COLO668 (cell line): ENCODE data around the gene NUP62.
A peak's percentile ranks its signal among the peaks of the same experiment; 100 is the strongest.
"Not testable (repeated sequence)": the region's sequence is repeated elsewhere in the genome, so short reads cannot be mapped to it uniquely, and the experiment has no call there.

Source experiments
- DNase-seq: peaks from one replicate; lab custom pipeline; 2025; ENCODE audit not compliant: unreplicated experiment; lab: John Stamatoyannopoulos, UW

NUP62 gene

GRCh38 chr19:49951806-49952478 lies 22.6 kb upstream of the NUP62 start:
- no peak for DNase-seq

DNA sequence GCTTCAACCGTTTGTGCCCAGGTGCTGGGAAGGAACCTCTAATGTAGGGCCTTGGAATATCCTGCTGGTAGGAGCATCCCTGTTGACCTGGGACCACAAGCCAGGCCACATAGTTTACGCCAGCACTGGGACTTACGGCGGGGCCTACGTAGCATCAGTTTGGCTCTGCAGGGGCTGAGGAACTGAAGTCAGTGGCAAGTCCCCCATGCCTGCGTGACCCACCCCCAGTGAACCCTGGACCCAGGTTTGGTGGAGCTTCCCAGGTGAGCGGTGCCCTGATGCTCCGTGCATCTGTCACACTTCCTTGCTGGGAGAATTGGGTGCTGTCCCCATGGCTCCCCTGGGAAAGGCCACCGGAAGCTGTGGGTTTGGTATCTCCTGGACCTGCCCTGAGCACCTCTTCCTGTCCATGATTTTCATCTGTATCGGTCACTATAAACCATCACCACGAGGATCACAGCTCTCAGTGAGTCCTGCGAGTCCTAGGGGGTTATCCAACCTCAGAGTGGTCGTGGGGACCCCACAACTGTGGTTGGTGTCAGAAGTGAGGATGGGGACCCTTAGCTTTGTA lies 21.7 kb upstream of the NUP62 start:
- no peak for DNase-seq

GRCh38 chr19:49950590-49950948 lies 21.3 kb upstream of the NUP62 start:
- DNase-seq, result no peak

- no peak for DNase-seq
These were observed 20.7 kb upstream of the NUP62 start for GRCh38 chr19:49949742-49950589.

DNA sequence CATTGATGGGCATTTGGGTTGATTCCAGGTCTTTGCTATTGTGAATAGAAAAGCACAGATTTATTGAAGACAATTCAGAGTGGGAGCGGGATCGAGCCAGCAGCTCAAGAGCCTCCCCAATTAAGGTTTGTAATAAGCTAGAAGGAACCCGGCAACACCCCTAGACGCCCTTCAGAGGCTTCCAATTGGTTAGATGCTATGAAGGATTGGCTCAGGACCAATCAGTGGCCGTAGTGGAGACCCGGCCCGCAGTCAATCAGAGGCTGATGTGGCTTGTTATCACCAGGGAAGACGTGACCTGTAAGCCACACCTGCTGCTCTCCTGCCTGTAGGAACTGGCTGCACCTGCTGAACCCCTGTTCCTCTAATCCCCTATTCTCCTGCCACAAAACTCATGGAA lies 17.1 kb upstream of the NUP62 start:
- DNase-seq, result no peak

GRCh38 chr19:49944567-49944966 lies 15.3 kb upstream of the NUP62 start:
- DNase-seq, result not testable (repeated sequence)

DNA sequence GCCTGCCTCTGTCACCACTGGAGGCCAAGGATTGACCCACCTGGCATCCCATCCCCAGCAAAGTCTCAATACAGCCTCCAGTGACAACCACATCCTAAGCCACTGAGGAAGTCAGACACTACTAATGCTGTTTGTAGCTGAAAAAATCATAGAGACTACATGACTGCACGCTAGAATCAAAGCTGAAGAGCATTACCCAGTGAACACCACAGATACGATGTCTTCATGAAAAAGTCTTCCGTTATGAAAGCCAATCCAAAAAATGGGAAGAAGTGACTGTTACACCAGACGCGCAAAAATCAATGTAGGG lies 11.1 kb upstream of the NUP62 start:
- no peak for DNase-seq

DNA sequence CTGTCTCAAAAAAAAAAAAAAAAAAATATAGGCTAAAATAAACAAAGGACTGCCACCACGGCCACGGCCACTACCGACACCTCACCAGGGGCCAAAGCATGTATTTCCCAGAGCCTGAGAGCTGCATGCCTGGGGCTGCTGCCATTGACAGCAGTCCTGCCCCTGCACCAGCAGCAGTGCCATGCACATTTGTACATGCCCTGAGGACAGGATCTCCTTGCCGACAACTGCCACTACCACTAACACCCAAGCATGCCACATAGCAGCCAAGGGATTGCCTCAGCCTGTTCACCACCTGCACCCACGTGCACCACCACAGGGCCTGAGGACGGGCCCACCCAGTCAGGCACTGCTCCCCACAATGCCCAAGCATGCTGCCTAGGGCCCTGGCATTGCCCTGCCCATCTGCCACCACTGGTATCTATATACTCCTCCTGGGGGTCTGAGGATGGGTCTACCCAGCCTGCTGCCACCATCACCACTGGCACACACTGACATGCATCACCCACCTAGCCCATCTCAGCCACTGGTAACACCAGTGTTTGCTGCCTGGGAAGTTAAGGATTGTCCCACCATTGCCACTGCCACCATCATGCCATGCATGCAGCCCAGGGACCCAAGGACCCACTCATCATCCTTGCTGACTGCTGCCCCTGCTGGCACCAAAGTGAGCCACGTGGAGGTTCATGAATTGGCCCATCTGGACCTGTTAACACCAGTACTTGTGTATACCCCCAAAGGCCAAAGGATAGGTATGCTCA lies 10.6 kb upstream of the NUP62 start:
- DNase-seq, result no peak

- no peak for DNase-seq
These were observed 9.4 kb upstream of the NUP62 start for GRCh38 chr19:49938662-49939061.

- DNase-seq, result peak; percentile 73
These were observed 8.6 kb upstream of the NUP62 start for GRCh38 chr19:49937750-49938381.

DNA sequence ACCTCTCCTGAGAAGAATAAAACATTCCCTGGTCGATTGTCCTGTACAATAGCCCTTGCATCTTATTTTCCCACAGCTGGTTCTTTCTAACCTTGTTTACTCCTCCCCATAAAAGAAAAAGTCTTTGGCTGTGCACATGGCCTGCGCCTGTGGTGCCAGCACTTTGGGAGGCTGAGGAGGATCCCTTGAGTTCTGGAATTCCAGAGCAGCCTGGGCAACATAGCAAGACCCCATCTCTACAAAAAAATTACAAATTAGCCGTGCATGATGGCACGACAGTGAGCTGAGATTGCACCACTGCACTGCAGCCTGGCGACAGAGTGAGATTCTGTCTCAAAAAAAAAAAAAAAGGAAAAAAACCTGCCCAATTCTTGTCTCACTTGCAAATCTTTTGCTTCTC lies 7.2 kb upstream of the NUP62 start:
- DNase-seq, result no peak

DNA sequence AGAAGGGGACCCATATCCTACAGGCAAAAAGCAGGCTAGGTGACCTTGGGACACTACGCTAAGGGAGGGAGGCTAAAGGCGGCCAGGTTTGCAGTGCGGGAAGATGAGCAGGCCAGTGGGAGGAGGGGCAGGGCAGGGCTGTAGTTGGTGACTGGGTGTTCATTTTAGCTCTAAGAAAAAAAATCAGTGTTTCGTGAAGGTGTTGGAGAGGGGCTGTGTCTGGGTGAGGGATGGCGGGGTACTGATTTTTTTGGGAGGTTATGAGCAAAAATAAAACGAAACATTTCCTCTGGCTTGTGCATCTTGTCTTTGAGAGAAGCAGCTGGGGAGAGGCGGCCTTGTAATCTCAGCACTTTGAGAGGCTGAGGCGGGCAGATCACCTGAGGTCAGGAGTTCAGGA lies 4.3 kb upstream of the NUP62 start:
- DNase-seq, result no peak

- no peak for DNase-seq
These were observed 3.4 kb upstream of the NUP62 start for GRCh38 chr19:49932731-49933131.

GRCh38 chr19:49932041-49932451 lies 2.7 kb upstream of the NUP62 start:
- no peak for DNase-seq

GRCh38 chr19:49931293-49932040 lies 2.2 kb upstream of the NUP62 start:
- DNase-seq, result no peak

- no peak for DNase-seq
These were observed 1.2 kb upstream of the NUP62 start for GRCh38 chr19:49930483-49931011.

- DNase-seq, result peak; percentile 91
These were observed 543 bp upstream of the NUP62 start for GRCh38 chr19:49929611-49930482.

DNA sequence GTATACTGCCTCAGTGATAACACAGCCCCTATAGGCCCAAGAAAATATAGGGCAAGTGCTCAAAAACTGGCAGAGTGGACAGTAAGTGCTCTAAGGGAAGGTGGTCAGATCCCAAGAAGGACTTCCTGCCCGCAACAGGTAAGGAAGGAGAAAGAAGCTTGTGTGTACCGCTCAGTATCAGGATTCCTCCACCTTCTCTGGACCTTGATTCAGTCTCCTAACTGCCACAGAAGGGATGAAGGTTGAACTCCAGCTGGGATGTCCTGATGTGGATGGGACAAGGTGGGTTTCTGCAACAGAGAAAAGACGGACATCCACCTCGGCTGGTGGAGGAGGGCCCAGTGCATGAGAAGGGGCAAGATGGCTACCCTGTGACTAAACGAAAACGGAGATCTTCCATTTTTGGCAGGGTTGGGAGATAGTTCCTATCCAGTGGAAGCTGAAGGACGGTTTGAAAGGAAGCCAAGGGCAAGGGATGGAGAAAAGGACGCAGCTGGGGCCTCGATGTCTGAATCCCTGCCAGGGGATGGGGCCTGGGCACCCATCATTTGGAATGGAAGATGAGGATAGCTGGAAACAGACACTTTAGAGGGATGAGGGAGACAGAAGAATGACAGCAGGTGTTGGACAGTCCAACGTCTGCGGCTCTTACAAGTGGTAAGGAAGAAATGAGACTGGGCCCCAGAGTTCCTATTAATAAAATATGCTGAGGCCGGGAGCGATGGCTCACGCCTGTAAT lies 1.6 kb downstream of the NUP62 start:
- DNase-seq, result no peak

DNA sequence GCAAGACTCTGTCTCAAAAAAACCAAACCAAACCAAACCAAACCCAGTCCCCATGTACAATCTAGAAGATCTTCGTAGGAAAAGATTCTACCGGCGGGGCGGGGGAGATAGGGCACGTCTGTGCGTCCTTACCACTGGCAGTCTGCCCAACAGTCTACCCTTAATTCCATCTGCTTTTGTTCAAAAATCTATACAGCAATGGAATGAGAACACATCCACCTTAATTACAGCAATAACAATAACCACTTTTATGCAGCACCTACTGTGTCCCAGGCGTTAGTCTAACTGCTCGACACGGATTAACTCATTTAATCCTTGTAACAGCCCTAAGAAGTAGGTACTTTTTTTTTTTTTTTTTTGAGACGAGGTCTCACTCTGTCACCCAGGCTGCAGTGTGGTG lies 2.8 kb downstream of the NUP62 start:
- no peak for DNase-seq
